Dermis microvascular lymphatic vessel endothelial cell (primary cell): ENCODE measurements around the gene DGKA. TPM values are rescaled to one million over a fixed set of nuclear protein-coding genes. Genes with fewer than 3 reads are reported as not detected.
A peak's percentile ranks its signal among the peaks of the same experiment; 100 is the strongest.
"Not testable (repeated sequence)": the region's sequence is repeated elsewhere in the genome, so short reads cannot be mapped to it uniquely, and the experiment has no call there.

Experiments
- DNase-seq, 2 donors: peaks; one replicate each; pipeline versions ENCODE4 v3.0.0 to v3.0.0-alpha.2; 2010; ENCODE audit warnings: low read depth in 2 of 2
- total RNA-seq: library from RNA; depleted of rRNA; stranded (reverse); fragments of >200 nt; gene quantifications from 2 replicates; pipeline ENCODE4 v1.2.1, GENCODE V29; 2014

DGKA gene
- total RNA-seq, 1 donor from 2014 or later: 18.9 TPM

GRCh38 chr12:55966408-55967281 lies 35.7 kb downstream of the DGKA start, which contains the start of gene CDK2:
Gene CDK2 (plus strand): TSS chr12:55966830. CDS start chr12:55967009, 179 bp downstream.
- DNase-seq: peak; percentile 65 to 85

DNA sequence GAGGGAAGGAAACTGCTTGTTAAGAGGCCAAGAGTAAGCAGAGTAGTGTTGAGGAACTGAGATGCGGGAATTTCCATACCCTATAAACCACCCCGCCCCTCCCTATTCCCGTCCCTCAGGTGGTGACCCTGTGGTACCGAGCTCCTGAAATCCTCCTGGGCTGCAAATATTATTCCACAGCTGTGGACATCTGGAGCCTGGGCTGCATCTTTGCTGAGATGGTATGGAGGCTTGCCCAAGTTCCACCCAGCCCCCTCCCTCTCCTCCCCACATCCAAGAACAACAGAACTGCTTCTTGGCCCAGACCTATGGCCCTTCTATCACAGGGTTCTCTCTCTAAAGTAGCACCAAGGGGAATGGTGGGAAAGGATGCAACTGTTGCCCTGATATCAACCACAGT lies 38.4 kb downstream of the DGKA start:
- DNase-seq: no peak

- DNase-seq: no peak
These were observed 39.8 kb downstream of the DGKA start for GRCh38 chr12:55970775-55971174.

DNA sequence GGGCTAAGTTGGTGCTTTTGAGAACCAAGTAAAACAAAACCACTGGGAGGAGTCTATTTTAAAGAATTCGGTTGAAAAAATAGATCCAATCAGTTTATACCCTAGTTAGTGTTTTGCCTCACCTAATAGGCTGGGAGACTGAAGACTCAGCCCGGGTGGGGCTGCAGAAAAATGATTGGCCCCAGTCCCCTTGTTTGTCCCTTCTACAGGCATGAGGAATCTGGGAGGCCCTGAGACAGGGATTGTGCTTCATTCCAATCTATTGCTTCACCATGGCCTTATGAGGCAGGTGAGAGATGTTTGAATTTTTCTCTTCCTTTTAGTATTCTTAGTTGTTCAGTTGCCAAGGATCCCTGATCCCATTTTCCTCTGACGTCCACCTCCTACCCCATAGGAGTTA lies 41.1 kb downstream of the DGKA start:
- peak in 1 of 2 donors; percentile 18 for DNase-seq

- DNase-seq: no peak
These were observed 41.5 kb downstream of the DGKA start for GRCh38 chr12:55972456-55972855.

DNA sequence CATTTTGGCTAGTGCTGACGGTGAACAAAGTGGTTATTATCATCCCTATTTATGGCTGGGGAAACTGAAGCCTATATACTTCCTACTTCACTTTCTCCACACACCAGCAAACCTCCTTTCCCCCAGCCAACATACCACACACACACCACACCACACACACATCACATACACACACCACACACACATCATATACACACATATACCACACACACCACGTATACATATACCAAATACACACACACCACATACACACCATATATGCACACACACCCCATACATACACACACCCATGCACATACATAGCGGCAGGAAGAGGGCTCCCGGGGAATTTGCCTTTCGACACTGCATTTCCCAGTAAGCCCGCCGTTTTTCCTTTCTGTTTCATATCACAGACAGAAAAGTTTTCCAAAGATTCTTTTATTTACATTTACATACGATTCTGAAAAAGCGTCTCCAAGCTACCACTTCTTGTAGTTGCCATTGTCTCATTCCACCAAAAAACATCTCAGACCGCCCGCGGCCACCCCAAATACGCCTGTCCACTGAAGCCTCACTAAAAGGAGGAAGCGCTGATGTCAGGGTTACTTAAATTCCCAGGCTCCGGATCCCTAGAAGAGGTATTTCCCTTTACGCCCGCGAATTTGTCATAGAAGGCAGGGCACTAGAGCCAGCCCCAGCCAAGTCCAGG lies 42.1 kb downstream of the DGKA start:
- DNase-seq: peak; percentile 40 to 55

DNA sequence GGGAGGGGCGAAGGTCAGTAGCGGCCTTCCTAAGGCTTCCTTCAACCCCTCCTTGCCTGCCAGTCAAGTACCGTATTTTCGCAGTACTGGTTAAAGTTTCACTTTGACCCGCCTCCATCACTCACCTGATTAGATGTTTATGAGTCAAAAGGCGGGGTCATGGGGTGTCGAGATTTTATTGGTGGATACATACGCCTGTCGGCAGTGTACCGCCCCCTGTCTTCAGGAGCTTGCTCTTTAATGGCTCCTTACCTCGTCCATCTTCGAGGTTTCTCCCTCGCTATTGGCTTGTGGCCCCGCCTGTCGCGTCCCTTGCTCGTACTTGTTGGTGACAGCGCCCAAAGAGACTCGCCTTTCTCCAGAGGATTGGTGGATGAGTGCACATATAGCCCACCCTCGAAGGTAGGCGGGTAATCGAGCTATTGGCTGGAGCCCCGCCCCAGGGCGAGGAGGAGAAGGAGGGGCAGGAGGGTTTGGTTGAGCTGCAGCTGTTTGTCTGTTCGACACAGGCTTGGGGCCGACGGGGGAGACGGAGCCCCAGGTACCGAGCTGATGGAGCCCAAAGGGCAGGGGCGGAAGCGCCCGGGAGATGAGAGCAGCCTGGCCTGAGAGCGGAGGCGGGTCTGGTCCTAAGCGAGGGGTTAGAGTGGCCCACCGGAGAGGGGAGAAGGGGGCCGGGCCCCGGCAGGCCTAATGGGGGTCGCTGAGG lies 42.8 kb downstream of the DGKA start, which contains the start of gene RAB5B:
Gene RAB5B (plus strand): TSS at position 480 of the 709 bp plus-strand sequence. CDS start 12,883 bp downstream, outside the sequence.
- peak; percentile 100 for DNase-seq

DNA sequence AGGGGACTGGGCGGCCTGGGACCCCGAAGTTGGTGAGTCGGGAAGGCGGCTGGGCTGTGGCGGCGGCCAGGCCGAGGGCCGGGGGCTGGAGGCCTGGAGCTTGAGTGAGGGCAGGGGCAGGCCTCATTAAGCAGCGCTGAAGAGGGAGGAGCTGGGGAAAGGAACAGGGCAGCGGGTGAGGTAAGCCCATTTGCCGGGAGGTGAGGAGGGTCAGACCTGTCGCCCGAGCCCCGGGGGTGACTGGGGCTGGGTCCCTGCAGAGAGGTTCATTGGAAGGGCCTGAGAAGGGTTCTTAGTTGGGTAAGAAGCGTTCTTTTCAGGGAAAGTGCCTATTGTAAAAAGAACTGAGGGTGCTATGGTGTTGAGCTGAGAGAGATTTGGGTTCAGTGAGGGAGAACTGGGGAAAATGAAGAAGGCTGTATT lies 43.4 kb downstream of the DGKA start:
- peak in 1 of 2 donors; percentile 78 for DNase-seq

DNA sequence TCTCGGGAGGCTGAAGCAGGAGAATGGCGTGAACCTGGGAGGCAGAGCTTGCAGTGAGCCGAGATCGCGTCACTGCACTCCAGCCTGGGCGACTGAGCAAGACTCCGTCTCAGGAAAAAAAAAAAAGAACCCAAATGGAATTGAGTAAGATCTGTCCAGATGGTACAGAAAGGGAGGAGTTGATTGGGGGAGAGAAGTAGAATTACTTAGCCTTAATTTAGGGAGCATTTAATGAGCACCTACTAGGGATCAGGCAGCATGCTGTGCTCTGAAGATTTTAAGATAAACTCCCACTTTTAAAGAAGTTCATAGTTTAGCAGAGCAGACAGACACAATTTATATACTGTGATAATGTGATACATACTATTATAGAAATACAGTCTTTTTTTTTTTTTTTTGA lies 47.4 kb downstream of the DGKA start:
- no peak for DNase-seq

DNA sequence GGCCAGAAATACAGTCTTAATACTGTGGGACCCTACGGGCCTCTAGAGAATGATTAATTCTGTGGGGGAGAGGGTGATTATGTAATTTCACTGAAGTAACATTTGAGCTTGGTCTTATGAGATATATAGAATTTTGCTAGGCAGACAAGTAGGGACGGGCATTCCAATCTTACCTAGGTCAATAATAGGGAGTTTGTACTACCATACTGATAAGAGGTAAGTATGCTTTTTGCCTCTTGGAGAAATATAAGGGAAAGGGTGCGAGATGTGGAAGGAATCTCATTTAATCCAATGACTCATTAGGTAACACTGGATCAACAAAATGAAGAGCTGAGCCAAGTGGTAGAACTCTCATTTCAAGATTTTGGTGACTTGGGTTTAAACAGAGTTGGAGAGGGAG lies 48.1 kb downstream of the DGKA start:
- DNase-seq: no peak

- DNase-seq: not testable (repeated sequence)
These were observed 50.9 kb downstream of the DGKA start for GRCh38 chr12:55981882-55982281.

DNA sequence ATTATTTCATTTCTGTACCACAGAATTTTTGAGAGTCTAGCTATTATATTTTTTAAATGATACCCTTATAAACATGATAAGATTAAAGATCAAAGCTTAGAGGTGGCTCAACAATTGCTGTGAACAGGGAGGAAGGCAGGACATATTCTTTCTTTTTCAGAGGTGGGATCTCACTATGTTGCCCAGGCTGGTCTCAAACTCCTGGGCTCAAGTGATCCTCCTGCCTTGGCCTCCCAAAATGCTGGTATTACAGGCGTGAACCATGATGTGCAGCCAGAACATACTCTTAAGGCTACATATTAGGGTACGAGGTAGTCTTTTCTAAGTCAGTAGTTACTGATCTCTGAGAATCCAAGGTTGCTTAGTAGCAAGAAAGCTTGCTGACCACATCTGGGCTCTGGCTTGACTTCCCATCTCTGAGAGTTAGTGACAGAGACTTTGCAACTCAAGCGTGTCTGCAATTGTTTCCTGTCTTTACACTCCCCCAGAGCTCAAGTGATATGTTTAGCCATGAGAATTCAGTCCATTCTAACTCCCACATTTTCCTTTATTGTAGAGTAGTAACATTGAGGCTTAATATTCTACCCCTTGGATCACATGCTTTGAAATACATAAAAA lies 51.5 kb downstream of the DGKA start:
- no peak for DNase-seq

GRCh38 chr12:55983232-55983842 lies 52.4 kb downstream of the DGKA start:
- DNase-seq: no peak

DNA sequence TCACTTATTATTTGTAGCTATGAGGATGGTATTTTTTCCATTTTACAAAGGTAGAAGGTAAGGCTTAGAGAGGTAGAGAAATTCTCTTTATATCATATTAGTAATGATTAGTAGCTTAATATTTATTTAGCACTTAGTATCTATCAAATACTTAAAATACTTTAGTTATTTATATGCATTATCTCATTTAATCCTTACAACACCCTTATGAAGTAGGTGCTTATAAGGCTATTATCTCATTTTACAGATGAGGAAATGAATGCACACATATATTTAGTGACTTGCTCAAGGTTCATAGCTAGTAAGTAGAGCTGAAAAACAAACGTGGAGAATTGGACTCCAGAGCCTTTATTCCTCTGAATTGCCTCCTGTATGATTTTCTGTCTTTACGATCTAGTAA lies 53.9 kb downstream of the DGKA start:
- DNase-seq: no peak

- DNase-seq: no peak
These were observed 54.4 kb downstream of the DGKA start for GRCh38 chr12:55985341-55985740.

DNA sequence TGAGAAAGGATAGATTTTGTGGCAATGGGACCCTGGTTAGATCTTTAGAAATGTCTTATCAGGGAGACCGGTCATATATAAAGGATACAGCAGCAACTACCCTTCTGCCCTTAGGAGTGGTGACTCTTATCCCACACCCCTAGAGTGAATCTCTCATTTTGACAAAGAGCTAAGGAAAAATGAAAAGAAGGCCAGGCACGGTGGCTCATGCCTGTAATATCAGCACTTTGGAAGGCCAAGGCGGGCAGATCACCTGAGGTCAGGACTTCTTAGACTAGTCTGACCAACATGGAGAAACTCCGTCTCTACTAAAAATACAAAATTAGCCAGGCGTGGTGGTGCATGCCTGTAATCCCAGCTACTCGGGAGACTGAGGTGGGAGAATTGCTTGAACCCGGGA lies 55.0 kb downstream of the DGKA start:
- not testable (repeated sequence) for DNase-seq

- no peak for DNase-seq
These were observed 60.1 kb downstream of the DGKA start for GRCh38 chr12:55991110-55991509.

DNA sequence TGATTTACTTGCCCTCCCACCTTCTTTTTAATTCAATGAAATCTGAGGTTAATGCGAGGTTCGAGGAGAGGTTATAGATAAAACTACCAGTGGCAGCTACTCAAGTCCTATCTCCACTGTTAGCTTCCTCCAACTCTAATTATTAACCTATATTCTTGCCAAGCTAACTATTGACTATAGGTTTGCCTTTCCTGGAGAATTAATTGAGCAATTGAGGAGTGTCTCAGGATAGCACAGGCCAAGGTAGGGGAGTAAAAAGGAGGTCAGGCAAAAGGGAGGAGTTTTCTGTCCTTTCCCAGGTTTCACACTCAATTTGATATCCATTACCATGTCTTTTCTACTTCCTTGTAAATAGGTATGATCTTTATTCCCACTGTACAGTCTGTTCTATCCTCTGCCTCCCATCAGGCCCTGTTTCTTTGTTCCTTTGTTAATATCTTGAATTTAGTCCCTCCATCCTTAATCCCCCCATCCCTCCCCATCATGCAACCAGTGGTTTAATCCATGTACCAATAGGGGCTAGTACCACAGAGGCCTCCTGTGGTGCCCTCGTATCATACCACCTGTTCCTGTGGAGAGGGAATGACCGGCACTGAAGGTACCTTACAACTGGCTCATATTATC lies 62.4 kb downstream of the DGKA start:
- no peak for DNase-seq

- no peak for DNase-seq
These were observed 64.4 kb downstream of the DGKA start for GRCh38 chr12:55995366-55995765.

- peak; percentile 65 to 76 for DNase-seq
These were observed 65.3 kb downstream of the DGKA start for GRCh38 chr12:55996201-55996714.
